Neuronal stem cell (in vitro differentiated cells): ENCODE results near the gene MT1A.

ENCODE experiments used
- DNase-seq: peaks from one replicate; pipeline ENCODE4 v3.0.0-alpha.2; 2013; ENCODE audit warnings: low spot score
- H2AFZ ChIP-seq: one replicate; pipeline ENCODE4 v1.6.1; 2013; ENCODE audit warnings: mild to moderate bottlenecking, low read length, inconsistent platforms
- H2AK5ac ChIP-seq: 2 replicates; pipeline ENCODE4 v1.6.1; 2013; ENCODE audit warnings: low read depth, mild to moderate bottlenecking, inconsistent platforms, low read length, moderate library complexity, mixed read lengths
- H2BK120ac ChIP-seq: 2 replicates; pipeline ENCODE4 v1.6.1; 2013; ENCODE audit warnings: low read depth, mild to moderate bottlenecking, inconsistent platforms, low read length, moderate library complexity, mixed read lengths
- H2BK12ac ChIP-seq: one replicate; pipeline ENCODE4 v1.6.1; 2013; ENCODE audit warnings: low read length, inconsistent platforms
- H2BK15ac ChIP-seq: 2 replicates; pipeline ENCODE4 v1.6.1; 2013; ENCODE audit warnings: mild to moderate bottlenecking, low read length, inconsistent platforms, mixed read lengths
- H2BK5ac ChIP-seq: one replicate; pipeline ENCODE4 v1.6.1; 2013; ENCODE audit warnings: inconsistent platforms, mild to moderate bottlenecking, low read length, moderate library complexity
- H3K14ac ChIP-seq: one replicate; pipeline ENCODE4 v1.6.1; 2013; ENCODE audit warnings: low read length, inconsistent platforms
- H3K18ac ChIP-seq: 2 replicates; pipeline ENCODE4 v1.6.1; 2013; ENCODE audit warnings: low read length, inconsistent platforms
- H3K23ac ChIP-seq: 2 replicates; pipeline ENCODE4 v1.6.1; 2013; ENCODE audit warnings: low read depth, mild to moderate bottlenecking, mixed read lengths, low read length, inconsistent platforms; ENCODE audit not compliant: poor library complexity
- H3K27ac ChIP-seq: replicated peaks from 3 replicates; pipeline ENCODE4 v1.5.1; 2013; ENCODE audit warnings: low read length, inconsistent platforms
- H3K27me3 ChIP-seq, 3 experiments: 2 replicates each; pipeline ENCODE4 v1.6.1; 2013; ENCODE audit warnings: low read length in 3 of 3, mild to moderate bottlenecking in 2 of 3, inconsistent platforms in 1 of 3, low read depth in 1 of 3, mixed read lengths in 1 of 3, moderate library complexity in 1 of 3; ENCODE audit not compliant: control insufficient read depth in 3 of 3, insufficient read depth in 3 of 3
- H3K36me3 ChIP-seq, 2 donors: replicated peaks in 1 of 2; 2 replicates each; pipeline ENCODE4 v1.6.1; 2013; ENCODE audit warnings: low read length in 2 of 2; ENCODE audit not compliant: control insufficient read depth in 2 of 2, insufficient read depth in 2 of 2
- H3K4ac ChIP-seq: 2 replicates; pipeline ENCODE4 v1.6.1; 2013; ENCODE audit warnings: inconsistent platforms, mild to moderate bottlenecking, low read length, moderate library complexity
- H3K4me1 ChIP-seq, 2 donors: 1 replicate in 1 of 2; 2 replicates in 1 of 2; pipeline ENCODE4 v1.6.1; 2013; ENCODE audit warnings: low read length in 2 of 2, low read depth in 1 of 2; ENCODE audit not compliant: control insufficient read depth in 2 of 2, insufficient read depth in 1 of 2
- H3K4me2 ChIP-seq: one replicate; pipeline ENCODE4 v1.6.1; 2013; ENCODE audit warnings: mild to moderate bottlenecking, low read length, inconsistent platforms; ENCODE audit not compliant: insufficient read depth, poor library complexity, severe bottlenecking
- H3K4me3 ChIP-seq, 2 donors: 2 replicates each; pipeline ENCODE4 v1.5.1; 2013; ENCODE audit warnings: low read length in 2 of 2, mild to moderate bottlenecking in 2 of 2, inconsistent platforms in 1 of 2, moderate library complexity in 1 of 2
- H3K79me1 ChIP-seq: one replicate; pipeline ENCODE4 v1.6.1; 2013; ENCODE audit warnings: low read depth, mild to moderate bottlenecking, inconsistent platforms, low read length, moderate library complexity
- H3K9ac ChIP-seq: one replicate; pipeline ENCODE4 v1.6.1; 2013; ENCODE audit warnings: mild to moderate bottlenecking, low read depth, low read length, inconsistent platforms; ENCODE audit not compliant: poor library complexity
- H3K9me3 ChIP-seq, 2 donors: replicated peaks in 1 of 2; 2 replicates each; pipeline versions ENCODE3 to v1.6.1; 2013; ENCODE audit warnings: low read length in 2 of 2, mild to moderate bottlenecking in 2 of 2, inconsistent platforms in 1 of 2, low read depth in 1 of 2, mixed read lengths in 1 of 2, moderate library complexity in 1 of 2; ENCODE audit not compliant: control insufficient read depth in 2 of 2, insufficient read depth in 1 of 2
- H4K8ac ChIP-seq: one replicate; pipeline ENCODE4 v1.6.1; 2013; ENCODE audit warnings: low read depth, mild to moderate bottlenecking, inconsistent platforms, low read length, moderate library complexity
- H4K91ac ChIP-seq: one replicate; pipeline ENCODE4 v1.6.1; 2013; ENCODE audit warnings: low read length, low read depth, mild to moderate bottlenecking, inconsistent platforms; ENCODE audit not compliant: poor library complexity
- WGBS, 2 donors: extraction: QIAGEN DNeasy Blood & Tissue Kit; methylation state at CpG; one replicate each; pipeline ENCODE4 v1.1.7; 2013; ENCODE audit warnings: missing lambda C conversion rate in 2 of 2, mixed read lengths in 1 of 2; ENCODE audit not compliant: insufficient read length in 2 of 2, insufficient replicate concordance in 1 of 2; ENCODE audit errors: extremely low coverage in 2 of 2; 5-methylcytosine and 5-hydroxymethylcytosine counted together

MT1A gene

DNA sequence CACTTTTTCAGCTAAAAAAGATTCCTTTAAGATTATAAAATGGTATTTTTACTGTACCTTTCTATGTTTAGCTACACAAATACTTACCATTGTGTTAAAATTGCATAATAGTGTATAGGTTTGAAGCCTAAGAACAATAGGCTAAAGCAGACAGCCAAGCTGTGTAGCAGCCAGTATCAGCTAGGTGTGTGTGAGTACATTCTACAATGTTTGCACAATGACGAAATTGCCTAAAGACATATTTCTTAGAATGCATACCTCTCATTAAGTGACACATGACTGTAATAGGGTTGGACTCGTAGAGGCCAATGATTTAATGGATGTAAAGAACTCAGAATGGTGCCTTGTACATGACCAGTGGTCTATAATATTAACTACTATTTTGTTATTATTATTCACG is 11.4 kb downstream of the MT1A start:
- Histone ChIP-seq H2BK15ac (no peak overlapping the region), H3K36me3 (no peaks in the 10 kb centered on the region), H3K14ac (no peak overlapping the region), H3K79me1 (no peaks in the 10 kb centered on the region), H2BK12ac (no peak overlapping the region), H3K4ac (no peak overlapping the region), H3K9me3 (no peaks in the 10 kb centered on the region), H3K4me3 (no peak overlapping the region), H4K91ac (no peak overlapping the region), H2AK5ac (no peak overlapping the region), H4K8ac (no peak overlapping the region), H3K18ac (no peak overlapping the region), H2BK120ac (no peak overlapping the region), H3K4me2 (no peak overlapping the region), H3K27me3 (peaks cover 8 to 94% (median 64%) of the 10 kb centered on the region in 3 experiments), H2AFZ (no peak overlapping the region), H3K4me1 (no peaks in the 10 kb centered on the region), H3K23ac (no peak overlapping the region), H3K27ac (no peak overlapping the region), H2BK5ac (no peak overlapping the region), H3K9ac (no peak overlapping the region)
- no peak for DNase-seq
- WGBS, 2 donors = no CpG with 5 or more reads among the region's 3 CpGs

DNA sequence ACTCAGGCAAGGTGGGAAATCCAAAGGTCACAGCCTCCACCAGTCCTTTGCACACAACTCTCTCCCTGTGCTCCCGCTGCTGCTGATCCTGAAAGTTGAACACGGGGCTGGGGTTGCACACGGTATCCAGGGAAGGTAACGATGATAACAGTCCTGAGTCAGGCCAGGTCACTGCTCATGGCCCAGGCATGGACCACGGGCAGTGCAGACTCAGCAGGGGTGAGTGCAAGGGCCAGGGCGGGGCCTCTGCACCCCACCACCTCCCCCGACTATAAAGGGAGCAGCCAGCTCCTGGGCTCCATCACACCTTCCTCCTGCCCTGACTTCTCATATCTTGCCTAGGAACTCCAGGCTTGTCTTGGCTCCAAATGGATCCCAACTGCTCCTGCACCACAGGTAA is 13.1 kb downstream of the MT1A start, which contains the start of gene MT1B:
Gene MT1B (plus strand): TSS at position 301 of the 400 bp plus-strand sequence. CDS start 68 bp downstream, at position 369.
- no peak within 1 kb of the TSS for H3K18ac ChIP-seq
- no peak for DNase-seq
- H2BK12ac ChIP-seq = no peak within 1 kb of the TSS
- H3K9ac ChIP-seq = no peak within 1 kb of the TSS
- no peaks in the 10 kb centered on the region for H3K4me1 ChIP-seq
- peak within 1 kb of the TSS; percentile 23 for H3K14ac ChIP-seq
- H3K4me2 ChIP-seq = no peak within 1 kb of the TSS
- WGBS, 2 donors = no CpG with 5 or more reads among the region's 7 CpGs
- H3K27ac ChIP-seq = no peak within 1 kb of the TSS
- no peak within 1 kb of the TSS for H2BK15ac ChIP-seq
- no peak within 1 kb of the TSS for H4K91ac ChIP-seq
- peak within 1 kb of the TSS in 1 of 2 donors; percentile 36 for H3K4me3 ChIP-seq
- no peaks in the 10 kb centered on the region for H3K79me1 ChIP-seq
- H2BK120ac ChIP-seq = no peak within 1 kb of the TSS
- no peak within 1 kb of the TSS for H4K8ac ChIP-seq
- H3K9me3 ChIP-seq = no peaks in the 10 kb centered on the region
- no peak within 1 kb of the TSS for H2AFZ ChIP-seq
- H3K23ac ChIP-seq = no peak within 1 kb of the TSS
- H3K27me3 ChIP-seq = peaks cover 5 to 92% (median 50%) of the 10 kb centered on the region in 3 experiments
- H3K4ac ChIP-seq = no peak within 1 kb of the TSS
- H2AK5ac ChIP-seq = peak within 1 kb of the TSS; percentile 13
- no peak within 1 kb of the TSS for H2BK5ac ChIP-seq
- H3K36me3 ChIP-seq = no peaks in the 10 kb centered on the region

DNA sequence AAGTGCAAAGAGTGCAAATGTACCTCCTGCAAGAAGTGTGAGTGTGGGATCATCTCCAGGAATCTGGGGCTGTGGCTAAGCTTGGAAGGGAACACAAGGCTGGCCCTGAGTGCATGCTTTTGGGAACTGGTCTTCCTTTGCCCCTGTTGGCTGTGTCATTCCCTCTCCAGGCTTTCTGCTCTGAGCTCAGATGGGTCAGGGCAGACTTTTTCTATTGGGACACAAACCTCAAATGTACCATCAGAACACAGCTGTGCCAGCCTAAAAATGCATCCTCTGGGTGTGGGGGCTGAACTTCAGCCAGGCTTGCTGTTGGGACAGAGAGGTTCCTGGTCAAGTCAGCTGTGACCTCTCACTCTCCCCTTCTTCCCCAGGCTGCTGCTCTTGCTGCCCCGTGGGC is 14.1 kb downstream of the MT1A start:
- Histone ChIP-seq H2BK12ac (no peak overlapping the region), H3K4me3 (peak overlapping the region in 1 of 2 donors; percentile 36), H3K23ac (no peak overlapping the region), H3K79me1 (no peaks in the 10 kb centered on the region), H4K8ac (no peak overlapping the region), H3K14ac (no peak overlapping the region), H2AK5ac (no peak overlapping the region), H3K36me3 (no peaks in the 10 kb centered on the region), H2BK15ac (no peak overlapping the region), H3K27ac (no peak overlapping the region), H3K9ac (no peak overlapping the region), H2BK120ac (no peak overlapping the region), H3K27me3 (peaks cover 2 to 92% (median 43%) of the 10 kb centered on the region in 3 experiments), H3K18ac (no peak overlapping the region), H3K9me3 (no peaks in the 10 kb centered on the region), H2AFZ (no peak overlapping the region), H3K4me2 (no peak overlapping the region), H3K4ac (no peak overlapping the region), H3K4me1 (peaks cover 0 to 3% of the 10 kb centered on the region in 2 donors), H2BK5ac (no peak overlapping the region), H4K91ac (no peak overlapping the region)
- WGBS, 2 donors = no CpG with 5 or more reads among the region's 1 CpG
- DNase-seq = no peak

DNA sequence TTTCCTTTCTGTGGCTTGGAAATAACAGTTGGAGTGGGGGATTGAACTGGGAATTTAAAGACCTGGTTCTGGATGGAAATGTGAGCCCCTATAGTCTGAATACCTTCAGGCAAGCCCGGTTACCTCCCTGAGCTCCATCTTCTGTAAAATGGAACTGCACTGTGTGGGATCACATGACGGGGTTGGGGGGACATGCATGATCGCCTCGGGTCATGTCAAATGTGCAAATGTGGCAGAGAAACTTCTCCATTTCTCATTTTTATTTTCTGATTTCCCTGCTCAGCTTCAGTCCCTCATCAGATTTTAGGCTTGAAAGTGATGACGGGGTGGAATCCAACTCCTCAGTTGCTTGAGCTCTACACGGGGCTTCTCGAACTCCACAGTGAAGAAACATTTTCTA is 14.8 kb downstream of the MT1A start:
- no peak for DNase-seq
- H3K4me2 ChIP-seq = no peak overlapping the region
- H2BK5ac ChIP-seq = no peak overlapping the region
- H3K4me1 ChIP-seq = peaks cover 0 to 7% of the 10 kb centered on the region in 2 donors
- H2BK15ac ChIP-seq = no peak overlapping the region
- no peak overlapping the region for H2BK12ac ChIP-seq
- no peak overlapping the region for H3K9ac ChIP-seq
- H2BK120ac ChIP-seq = no peak overlapping the region
- no peak overlapping the region for H3K14ac ChIP-seq
- H3K79me1 ChIP-seq = no peaks in the 10 kb centered on the region
- no peaks in the 10 kb centered on the region for H3K9me3 ChIP-seq
- peaks cover 3 to 92% (median 42%) of the 10 kb centered on the region in 3 experiments for H3K27me3 ChIP-seq
- no peak overlapping the region for H3K4ac ChIP-seq
- H3K18ac ChIP-seq = no peak overlapping the region
- no peak overlapping the region for H2AFZ ChIP-seq
- no peak overlapping the region for H3K27ac ChIP-seq
- H3K23ac ChIP-seq = no peak overlapping the region
- H4K91ac ChIP-seq = no peak overlapping the region
- no peak overlapping the region for H4K8ac ChIP-seq
- no CpG with 5 or more reads among the region's 7 CpGs for WGBS, 2 donors
- H3K4me3 ChIP-seq = no peak overlapping the region
- H2AK5ac ChIP-seq = no peak overlapping the region
- H3K36me3 ChIP-seq = no peaks in the 10 kb centered on the region
